ENCODE measurements around the gene DCANP1. TPM values are rescaled to one million over a fixed set of nuclear protein-coding genes. Genes with fewer than 3 reads are reported as not detected.

The DCANP1 gene
- total RNA-seq, 2 experiments from 2014 or later: not detected

GRCh38 chr5:135443161-135443960 lies 3.8 kb downstream of the DCANP1 start:
- DNase-seq: no peak
- no peaks in the 10 kb centered on the region for H3K27me3 Mint-ChIP-seq
- H3K9me3 Mint-ChIP-seq: no peaks in the 10 kb centered on the region
- no peaks in the 10 kb centered on the region for H3K4me1 Mint-ChIP-seq
- H3K36me3 Mint-ChIP-seq: no peaks in the 10 kb centered on the region
- no peak overlapping the region for H3K4me3 Mint-ChIP-seq
- H3K27ac Mint-ChIP-seq: no peak overlapping the region

GRCh38 chr5:135442431-135443160 lies 4.6 kb downstream of the DCANP1 start:
- H3K36me3 Mint-ChIP-seq: no peaks in the 10 kb centered on the region
- no peak overlapping the region for H3K27ac Mint-ChIP-seq
- no peaks in the 10 kb centered on the region for H3K9me3 Mint-ChIP-seq
- no peak for DNase-seq
- no peaks in the 10 kb centered on the region for H3K4me1 Mint-ChIP-seq
- no peak overlapping the region for H3K4me3 Mint-ChIP-seq
- H3K27me3 Mint-ChIP-seq: peaks cover 1% of the 10 kb centered on the region

- Mint-ChIP-seq H3K4me3 (no peak overlapping the region), H3K4me1 (no peaks in the 10 kb centered on the region), H3K27ac (no peak overlapping the region), H3K36me3 (no peaks in the 10 kb centered on the region), H3K9me3 (no peaks in the 10 kb centered on the region), H3K27me3 (peaks cover 3% of the 10 kb centered on the region)
- no peak for DNase-seq
These were observed 5.2 kb downstream of the DCANP1 start for GRCh38 chr5:135441919-135442318.

GRCh38 chr5:135441350-135441831 lies 5.8 kb downstream of the DCANP1 start:
- Mint-ChIP-seq H3K27me3 (peaks cover 3% of the 10 kb centered on the region), H3K36me3 (no peaks in the 10 kb centered on the region), H3K9me3 (no peaks in the 10 kb centered on the region), H3K27ac (no peak overlapping the region), H3K4me3 (no peak overlapping the region), H3K4me1 (no peaks in the 10 kb centered on the region)
- no peak for DNase-seq

- DNase-seq: no peak
- Mint-ChIP-seq H3K4me3 (no peak overlapping the region), H3K27me3 (peaks cover 3% of the 10 kb centered on the region), H3K27ac (no peak overlapping the region), H3K4me1 (no peaks in the 10 kb centered on the region), H3K36me3 (no peaks in the 10 kb centered on the region), H3K9me3 (no peaks in the 10 kb centered on the region)
These were observed 6.2 kb downstream of the DCANP1 start for GRCh38 chr5:135440916-135441315.

- H3K4me3 Mint-ChIP-seq: no peak overlapping the region
- no peaks in the 10 kb centered on the region for H3K36me3 Mint-ChIP-seq
- H3K27me3 Mint-ChIP-seq: peaks cover 8% of the 10 kb centered on the region
- no peaks in the 10 kb centered on the region for H3K4me1 Mint-ChIP-seq
- no peak overlapping the region for H3K27ac Mint-ChIP-seq
- DNase-seq: no peak
- no peaks in the 10 kb centered on the region for H3K9me3 Mint-ChIP-seq
These were observed 7.6 kb downstream of the DCANP1 start for GRCh38 chr5:135439231-135440205.

GRCh38 chr5:135438636-135439221 lies 8.4 kb downstream of the DCANP1 start:
- Mint-ChIP-seq H3K9me3 (no peaks in the 10 kb centered on the region), H3K27ac (no peak overlapping the region), H3K4me3 (no peak overlapping the region), H3K27me3 (peaks cover 8% of the 10 kb centered on the region), H3K4me1 (no peaks in the 10 kb centered on the region), H3K36me3 (no peaks in the 10 kb centered on the region)
- no peak for DNase-seq

GRCh38 chr5:135437796-135438560 lies 9.2 kb downstream of the DCANP1 start:
- Mint-ChIP-seq H3K27me3 (peaks cover 8% of the 10 kb centered on the region), H3K36me3 (no peaks in the 10 kb centered on the region), H3K27ac (no peak overlapping the region), H3K4me1 (no peaks in the 10 kb centered on the region), H3K4me3 (no peak overlapping the region), H3K9me3 (no peaks in the 10 kb centered on the region)
- no peak for DNase-seq

- Mint-ChIP-seq H3K36me3 (no peaks in the 10 kb centered on the region), H3K27me3 (peaks cover 8% of the 10 kb centered on the region), H3K9me3 (no peaks in the 10 kb centered on the region), H3K4me1 (no peaks in the 10 kb centered on the region), H3K4me3 (no peak overlapping the region), H3K27ac (no peak overlapping the region)
- no peak for DNase-seq
These were observed 9.7 kb downstream of the DCANP1 start for GRCh38 chr5:135437422-135437795.

- H3K9me3 Mint-ChIP-seq: no peaks in the 10 kb centered on the region
- no peaks in the 10 kb centered on the region for H3K4me1 Mint-ChIP-seq
- H3K4me3 Mint-ChIP-seq: no peak overlapping the region
- H3K27me3 Mint-ChIP-seq: peaks cover 8% of the 10 kb centered on the region
- DNase-seq: no peak
- H3K36me3 Mint-ChIP-seq: no peaks in the 10 kb centered on the region
- no peak overlapping the region for H3K27ac Mint-ChIP-seq
These were observed 10.2 kb downstream of the DCANP1 start for GRCh38 chr5:135436951-135437418.

- no peaks in the 10 kb centered on the region for H3K36me3 Mint-ChIP-seq
- no peak for DNase-seq
- peaks cover 8% of the 10 kb centered on the region for H3K27me3 Mint-ChIP-seq
- H3K27ac Mint-ChIP-seq: no peak overlapping the region
- no peaks in the 10 kb centered on the region for H3K4me1 Mint-ChIP-seq
- H3K4me3 Mint-ChIP-seq: no peak overlapping the region
- H3K9me3 Mint-ChIP-seq: no peaks in the 10 kb centered on the region
These were observed 11.4 kb downstream of the DCANP1 start for GRCh38 chr5:135435467-135436330.

- no peak for DNase-seq
- no peaks in the 10 kb centered on the region for H3K36me3 Mint-ChIP-seq
- no peak overlapping the region for H3K4me3 Mint-ChIP-seq
- H3K27me3 Mint-ChIP-seq: peaks cover 8% of the 10 kb centered on the region
- H3K4me1 Mint-ChIP-seq: no peaks in the 10 kb centered on the region
- H3K9me3 Mint-ChIP-seq: no peaks in the 10 kb centered on the region
- H3K27ac Mint-ChIP-seq: no peak overlapping the region
These were observed 12.3 kb downstream of the DCANP1 start for GRCh38 chr5:135434591-135435466.
